ENCODE measurements around the gene NELL2. TPM values are rescaled to one million over a fixed set of nuclear protein-coding genes. Genes with fewer than 3 reads are reported as not detected.
A peak's percentile ranks its signal among the peaks of the same experiment; 100 is the strongest.

Gene NELL2
- total RNA-seq, 1 donor from 2014 or later, result 1.0 TPM

DNA sequence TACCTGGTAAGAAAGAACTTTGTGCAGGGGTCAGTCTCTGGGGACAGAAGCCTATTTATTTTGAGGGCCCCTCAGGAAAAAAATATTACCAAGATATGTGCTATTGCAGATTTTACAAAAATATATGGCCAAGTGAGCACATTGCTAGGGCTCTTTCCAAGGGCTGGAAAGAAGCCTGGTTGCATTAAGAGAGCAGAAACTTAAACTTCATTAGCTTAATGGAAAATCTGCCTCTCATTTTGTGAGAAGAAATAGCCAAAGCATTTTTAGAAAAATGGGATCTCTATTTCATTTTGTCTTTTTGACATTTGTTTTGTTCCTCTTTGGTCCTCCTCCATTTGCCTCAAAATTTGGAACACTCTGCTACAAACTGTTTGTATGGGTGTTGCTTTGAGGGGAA lies 283.5 kb downstream of the NELL2 start:
- Histone ChIP-seq H4K20me1 (ENCODE audit: insufficient read depth, low read length) (no peaks in the 10 kb centered on the region), H3K27me3 (ENCODE audit: insufficient read depth, low read length) (no peaks in the 10 kb centered on the region), H2AFZ (ENCODE audit: low read depth, low read length) (no peak overlapping the region), H3K27ac (ENCODE audit: low read depth, low read length) (no peak overlapping the region), H3K36me3 (ENCODE audit: insufficient read depth, low read length) (no peaks in the 10 kb centered on the region), H3K4me2 (ENCODE audit: low read length) (no peak overlapping the region), H3K9ac (ENCODE audit: low read length) (no peak overlapping the region), H3K4me3 (ENCODE audit: insufficient read depth, low read depth, low read length) (no peak overlapping the region), H3K79me2 (ENCODE audit: insufficient read depth, low read length) (no peaks in the 10 kb centered on the region), H3K9me3 (ENCODE audit: insufficient read depth, low read depth, low read length) (no peaks in the 10 kb centered on the region), H3K4me1 (ENCODE audit: insufficient read depth, low read length) (no peaks in the 10 kb centered on the region)
- Mint-ChIP-seq H3K9me3 (ENCODE audit: unreplicated experiment) (no peaks in the 10 kb centered on the region), H3K36me3 (ENCODE audit: low read depth, unreplicated experiment) (no peaks in the 10 kb centered on the region), H3K4me1 (ENCODE audit: low read depth, unreplicated experiment) (peaks cover 3% of the 10 kb centered on the region), H3K27me3 (ENCODE audit: low read depth, unreplicated experiment) (peaks cover 1% of the 10 kb centered on the region), H3K27ac (ENCODE audit: unreplicated experiment) (no peak overlapping the region), H3K4me3 (ENCODE audit: unreplicated experiment) (no peak overlapping the region)
- FAIRE-seq, result no peak
- DNase-seq (ENCODE audit: low read depth), result no peak
- TF ChIP-seq EZH2 (IDR thresholded peaks at IDR 0.05; ENCODE audit: insufficient read depth, low read length), result no peak
- TF ChIP-seq, protein P1, sequence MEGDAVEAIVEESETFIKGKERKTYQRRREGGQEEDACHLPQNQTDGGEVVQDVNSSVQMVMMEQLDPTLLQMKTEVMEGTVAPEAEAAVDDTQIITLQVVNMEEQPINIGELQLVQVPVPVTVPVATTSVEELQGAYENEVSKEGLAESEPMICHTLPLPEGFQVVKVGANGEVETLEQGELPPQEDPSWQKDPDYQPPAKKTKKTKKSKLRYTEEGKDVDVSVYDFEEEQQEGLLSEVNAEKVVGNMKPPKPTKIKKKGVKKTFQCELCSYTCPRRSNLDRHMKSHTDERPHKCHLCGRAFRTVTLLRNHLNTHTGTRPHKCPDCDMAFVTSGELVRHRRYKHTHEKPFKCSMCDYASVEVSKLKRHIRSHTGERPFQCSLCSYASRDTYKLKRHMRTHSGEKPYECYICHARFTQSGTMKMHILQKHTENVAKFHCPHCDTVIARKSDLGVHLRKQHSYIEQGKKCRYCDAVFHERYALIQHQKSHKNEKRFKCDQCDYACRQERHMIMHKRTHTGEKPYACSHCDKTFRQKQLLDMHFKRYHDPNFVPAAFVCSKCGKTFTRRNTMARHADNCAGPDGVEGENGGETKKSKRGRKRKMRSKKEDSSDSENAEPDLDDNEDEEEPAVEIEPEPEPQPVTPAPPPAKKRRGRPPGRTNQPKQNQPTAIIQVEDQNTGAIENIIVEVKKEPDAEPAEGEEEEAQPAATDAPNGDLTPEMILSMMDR (IDR thresholded peaks at IDR 0.05; ENCODE audit: insufficient read depth, low read depth, low read length), result no peak

GRCh38 chr12:44589697-44590096 lies 286.4 kb downstream of the NELL2 start:
- Histone ChIP-seq H3K9me3 (ENCODE audit: insufficient read depth, low read depth, low read length) (no peaks in the 10 kb centered on the region), H3K4me1 (ENCODE audit: insufficient read depth, low read length) (no peaks in the 10 kb centered on the region), H3K36me3 (ENCODE audit: insufficient read depth, low read length) (no peaks in the 10 kb centered on the region), H2AFZ (ENCODE audit: low read depth, low read length) (no peak overlapping the region), H4K20me1 (ENCODE audit: insufficient read depth, low read length) (no peaks in the 10 kb centered on the region), H3K27ac (ENCODE audit: low read depth, low read length) (no peak overlapping the region), H3K4me2 (ENCODE audit: low read length) (peak overlapping the region; percentile 25), H3K79me2 (ENCODE audit: insufficient read depth, low read length) (no peaks in the 10 kb centered on the region), H3K9ac (ENCODE audit: low read length) (no peak overlapping the region), H3K27me3 (ENCODE audit: insufficient read depth, low read length) (no peaks in the 10 kb centered on the region), H3K4me3 (ENCODE audit: insufficient read depth, low read depth, low read length) (no peak overlapping the region)
- no peaks in the 10 kb centered on the region for H3K27me3 Mint-ChIP-seq (ENCODE audit: low read depth, unreplicated experiment)
- H3K27ac Mint-ChIP-seq (ENCODE audit: unreplicated experiment), result no peak overlapping the region
- H3K9me3 Mint-ChIP-seq (ENCODE audit: unreplicated experiment), result no peaks in the 10 kb centered on the region
- H3K36me3 Mint-ChIP-seq (ENCODE audit: low read depth, unreplicated experiment), result no peaks in the 10 kb centered on the region
- H3K4me3 Mint-ChIP-seq (ENCODE audit: unreplicated experiment), result no peak overlapping the region
- no peak for FAIRE-seq
- DNase-seq (ENCODE audit: low read depth), result peak; percentile 7
- peaks cover 3% of the 10 kb centered on the region for H3K4me1 Mint-ChIP-seq (ENCODE audit: low read depth, unreplicated experiment)
- no peak for TF ChIP-seq EZH2 (IDR thresholded peaks at IDR 0.05; ENCODE audit: insufficient read depth, low read length)
- TF ChIP-seq, protein P1 (IDR thresholded peaks at IDR 0.05; ENCODE audit: insufficient read depth, low read depth, low read length), result no peak

GRCh38 chr12:44588651-44589050 lies 287.5 kb downstream of the NELL2 start:
- H3K4me3 Mint-ChIP-seq (ENCODE audit: unreplicated experiment), result no peak overlapping the region
- Histone ChIP-seq H3K4me3 (ENCODE audit: insufficient read depth, low read depth, low read length) (no peak overlapping the region), H3K36me3 (ENCODE audit: insufficient read depth, low read length) (no peaks in the 10 kb centered on the region), H3K79me2 (ENCODE audit: insufficient read depth, low read length) (no peaks in the 10 kb centered on the region), H3K9me3 (ENCODE audit: insufficient read depth, low read depth, low read length) (no peaks in the 10 kb centered on the region), H3K27ac (ENCODE audit: low read depth, low read length) (no peak overlapping the region), H3K27me3 (ENCODE audit: insufficient read depth, low read length) (no peaks in the 10 kb centered on the region), H3K4me1 (ENCODE audit: insufficient read depth, low read length) (no peaks in the 10 kb centered on the region), H4K20me1 (ENCODE audit: insufficient read depth, low read length) (no peaks in the 10 kb centered on the region), H3K9ac (ENCODE audit: low read length) (no peak overlapping the region), H3K4me2 (ENCODE audit: low read length) (no peak overlapping the region), H2AFZ (ENCODE audit: low read depth, low read length) (no peak overlapping the region)
- no peaks in the 10 kb centered on the region for H3K36me3 Mint-ChIP-seq (ENCODE audit: low read depth, unreplicated experiment)
- peaks cover 3% of the 10 kb centered on the region for H3K4me1 Mint-ChIP-seq (ENCODE audit: low read depth, unreplicated experiment)
- DNase-seq (ENCODE audit: low read depth) (no peak), FAIRE-seq (no peak)
- H3K27ac Mint-ChIP-seq (ENCODE audit: unreplicated experiment), result no peak overlapping the region
- no peaks in the 10 kb centered on the region for H3K9me3 Mint-ChIP-seq (ENCODE audit: unreplicated experiment)
- no peak for TF ChIP-seq EZH2 (IDR thresholded peaks at IDR 0.05; ENCODE audit: insufficient read depth, low read length)
- TF ChIP-seq, protein P1 (IDR thresholded peaks at IDR 0.05; ENCODE audit: insufficient read depth, low read depth, low read length), result no peak
- H3K27me3 Mint-ChIP-seq (ENCODE audit: low read depth, unreplicated experiment), result no peaks in the 10 kb centered on the region

Measured in astrocyte (in vitro differentiated cells and primary cell).